ENCODE results near the gene SEC22A.

SEC22A gene

DNA sequence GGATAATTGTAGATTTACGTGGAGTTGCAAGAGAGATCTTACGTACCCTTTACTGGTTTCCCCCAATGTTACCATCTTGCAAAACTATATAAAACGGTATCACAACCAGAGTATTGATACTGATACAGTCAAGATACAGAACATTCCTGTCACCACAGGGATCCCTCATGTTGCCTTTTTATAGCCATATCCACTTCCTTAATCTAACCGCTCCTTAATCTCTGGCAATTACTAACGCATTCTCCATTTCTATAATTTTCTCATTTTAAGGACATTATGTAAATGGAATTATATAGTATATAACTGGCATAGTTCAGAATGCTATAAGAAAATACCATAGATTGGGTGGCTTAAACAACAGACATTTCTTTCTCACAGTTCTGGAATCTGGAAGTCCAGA, 61.1 kb downstream of the SEC22A start:
- no peak for DNase-seq (ENCODE audit: low read depth in 2 of 2)

DNA sequence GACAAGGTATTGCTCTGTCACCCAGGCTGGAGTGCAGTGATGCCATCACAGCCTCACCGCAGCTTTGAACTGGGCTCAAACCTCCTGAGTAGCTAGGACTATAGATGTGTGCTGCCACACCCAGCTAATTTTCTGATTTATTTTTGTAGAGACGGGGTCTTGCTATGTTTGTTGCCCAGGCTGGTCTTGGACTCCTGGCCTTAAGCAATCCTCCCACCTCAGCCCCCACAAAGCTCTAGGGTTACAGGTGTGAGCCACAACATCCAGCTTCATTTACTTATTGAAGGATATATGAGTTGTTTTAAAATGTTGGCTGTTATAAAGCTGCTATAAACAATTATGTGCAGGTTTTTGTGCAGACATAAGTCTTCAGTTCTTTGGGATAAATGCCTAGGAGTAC, 62.2 kb downstream of the SEC22A start:
- no peak for DNase-seq (ENCODE audit: low read depth in 2 of 2)

DNA sequence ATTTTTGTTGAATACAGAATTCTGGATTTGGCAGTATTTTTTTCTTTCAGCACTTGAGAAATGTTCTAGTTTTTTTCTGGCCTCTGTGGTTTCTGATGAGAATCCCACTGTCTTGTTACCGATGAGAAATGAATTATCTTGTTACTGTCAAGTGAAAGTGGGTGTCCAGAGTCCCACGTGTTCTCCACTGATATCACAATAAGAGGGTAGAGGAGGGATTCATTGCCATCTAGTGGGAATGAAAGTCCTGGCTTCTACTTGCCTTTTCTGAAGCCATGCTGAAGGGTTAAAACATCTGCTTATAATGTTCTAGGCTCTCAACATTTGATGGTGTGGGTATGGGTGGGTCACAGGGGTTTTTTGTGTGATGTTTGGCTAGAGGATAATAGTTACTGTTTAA, 66.1 kb downstream of the SEC22A start:
- no peak for DNase-seq (ENCODE audit: low read depth in 2 of 2)

DNA sequence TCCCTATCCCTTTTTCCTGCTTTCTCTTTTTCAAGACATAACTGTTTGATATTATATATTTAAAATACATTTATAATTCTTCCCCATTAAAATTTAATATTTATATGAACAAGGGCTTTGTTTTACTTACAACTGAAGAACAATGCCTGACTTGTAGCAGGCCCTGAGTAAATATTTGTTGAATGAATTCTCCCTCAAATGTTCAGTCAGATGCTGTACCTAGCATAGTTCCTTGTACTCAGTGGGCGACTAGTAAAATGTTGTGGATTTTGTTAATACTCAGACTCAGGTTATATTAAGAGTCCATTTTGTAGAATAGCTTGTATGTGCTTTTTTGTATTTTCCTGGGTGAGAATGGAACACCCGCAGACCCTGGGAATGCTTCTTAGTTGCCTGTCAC, 69.1 kb downstream of the SEC22A start:
- no peak for DNase-seq (ENCODE audit: low read depth in 2 of 2)

DNA sequence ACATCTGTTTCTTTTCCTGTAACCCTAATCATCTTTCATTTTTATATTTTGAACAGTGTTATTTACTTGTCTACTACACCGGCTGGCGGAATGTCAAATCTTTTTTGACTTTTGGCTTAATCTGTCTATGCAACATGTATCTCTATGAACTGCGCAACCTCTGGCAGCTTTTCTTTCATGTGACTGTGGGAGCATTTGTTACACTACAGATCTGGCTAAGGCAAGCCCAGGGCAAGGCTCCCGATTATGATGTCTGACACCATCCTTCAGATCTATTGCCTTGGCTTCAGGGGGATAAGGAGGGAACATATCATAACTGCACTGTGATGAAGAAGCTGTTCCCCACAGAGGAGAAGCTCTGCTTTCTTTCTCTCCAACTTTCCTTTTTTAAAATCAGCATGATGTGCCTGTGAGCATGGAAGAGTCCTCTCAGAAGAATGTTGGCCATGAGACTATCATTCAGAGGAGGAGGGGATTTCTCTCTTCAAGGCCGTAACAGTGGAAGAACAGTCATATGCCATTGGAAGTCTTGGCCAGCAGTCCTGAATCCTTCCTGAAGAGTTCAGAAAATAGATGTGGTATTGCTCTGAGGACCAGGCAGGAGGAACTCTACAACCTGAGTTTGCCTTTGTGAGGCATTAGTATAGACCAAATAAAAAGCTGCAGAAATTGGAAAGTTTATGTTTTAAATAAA, 69.9 kb downstream of the SEC22A start:
- no peak for DNase-seq (ENCODE audit: low read depth in 2 of 2)

DNA sequence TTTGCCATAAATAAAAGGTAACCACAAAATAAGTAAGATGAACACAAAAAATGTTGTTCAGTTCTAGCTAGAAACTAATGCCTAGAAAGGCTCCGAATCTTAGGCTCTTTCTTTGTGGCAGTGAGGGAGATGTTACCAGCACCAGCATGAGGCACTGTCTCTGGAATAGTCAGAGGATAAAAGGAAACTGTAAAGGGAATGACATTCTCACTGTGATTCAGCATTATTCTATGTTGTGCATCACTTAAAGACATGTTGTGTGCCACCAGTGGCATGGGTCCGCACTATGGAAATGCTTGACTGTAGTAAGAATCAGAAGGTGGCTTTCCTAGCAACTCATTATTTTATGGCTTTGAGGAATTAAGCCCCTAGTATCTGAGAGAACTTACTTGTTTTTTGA, 70.8 kb downstream of the SEC22A start:
- DNase-seq (ENCODE audit: low read depth in 2 of 2) = no peak

DNA sequence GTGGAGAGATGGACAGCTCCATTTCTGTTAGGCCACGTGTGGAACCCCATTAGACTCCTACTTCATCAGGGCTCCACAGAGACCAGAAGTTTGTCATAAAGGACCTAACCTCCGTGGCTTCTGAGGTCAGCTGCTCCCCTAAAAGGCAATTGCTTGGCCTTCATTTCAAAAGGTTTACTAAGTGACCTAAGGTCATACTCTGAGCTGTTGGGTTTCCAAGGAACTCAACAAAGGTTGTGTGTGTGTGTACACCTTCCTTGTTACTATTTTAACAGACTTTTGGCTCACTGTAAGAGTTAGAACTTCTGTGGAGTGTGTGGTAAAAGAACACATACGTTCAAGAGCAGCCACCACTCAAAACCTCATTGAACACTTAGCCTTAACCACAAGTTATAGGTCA, 73.9 kb downstream of the SEC22A start:
- DNase-seq (ENCODE audit: low read depth in 2 of 2) = no peak

DNA sequence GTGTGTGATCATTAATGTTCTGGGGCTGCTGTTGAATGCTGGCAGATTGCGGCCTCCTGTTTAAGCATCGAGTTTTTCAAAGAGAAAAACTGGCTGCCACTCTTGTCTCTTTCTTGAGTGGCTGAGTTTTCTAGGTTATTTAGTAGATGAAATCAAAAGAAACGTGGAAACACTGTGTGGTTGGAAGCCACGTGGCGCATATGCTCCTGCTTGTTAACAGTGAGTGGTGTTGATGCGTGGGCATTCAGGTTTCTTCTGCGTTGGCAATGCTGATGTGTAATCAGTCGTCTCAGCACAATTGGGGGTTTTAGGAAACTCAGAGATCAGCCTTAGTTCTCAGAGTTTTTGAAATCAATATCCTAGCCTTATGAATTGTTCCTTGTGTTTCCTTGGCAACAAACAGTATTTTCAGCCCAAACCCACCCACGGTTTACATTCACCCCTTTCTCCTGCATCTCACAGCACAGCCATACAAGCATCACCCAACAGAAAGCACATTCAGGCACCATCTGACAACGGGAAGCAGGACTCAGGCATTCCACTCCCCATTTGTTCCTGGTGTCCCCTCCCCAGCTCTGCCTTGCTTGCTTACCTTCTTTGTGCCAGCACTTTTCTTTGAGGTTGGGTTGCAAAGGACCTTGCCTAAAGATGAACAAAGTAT, 74.7 kb downstream of the SEC22A start:
- DNase-seq (ENCODE audit: low read depth in 2 of 2) = no peak

DNA sequence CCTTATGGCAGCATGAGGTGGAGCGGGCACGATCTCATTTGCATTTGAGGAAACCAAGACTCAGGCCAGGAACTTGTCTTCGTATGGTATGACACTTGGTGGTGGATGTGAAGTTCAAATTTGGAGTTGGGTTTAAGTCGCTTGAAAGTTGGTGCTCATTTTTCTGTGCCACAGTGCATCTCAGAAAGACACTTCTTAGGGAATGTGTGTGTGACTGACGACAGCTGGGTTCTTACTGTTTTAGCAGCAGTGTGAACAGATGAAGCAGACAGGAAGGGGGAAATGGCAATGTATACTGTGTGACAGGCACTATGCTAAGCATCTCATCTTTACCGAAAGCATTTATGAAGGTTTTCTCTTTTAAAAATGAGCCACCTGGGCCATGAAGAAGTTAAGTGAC, 75.4 kb downstream of the SEC22A start:
- DNase-seq (ENCODE audit: low read depth in 2 of 2) = no peak

DNA sequence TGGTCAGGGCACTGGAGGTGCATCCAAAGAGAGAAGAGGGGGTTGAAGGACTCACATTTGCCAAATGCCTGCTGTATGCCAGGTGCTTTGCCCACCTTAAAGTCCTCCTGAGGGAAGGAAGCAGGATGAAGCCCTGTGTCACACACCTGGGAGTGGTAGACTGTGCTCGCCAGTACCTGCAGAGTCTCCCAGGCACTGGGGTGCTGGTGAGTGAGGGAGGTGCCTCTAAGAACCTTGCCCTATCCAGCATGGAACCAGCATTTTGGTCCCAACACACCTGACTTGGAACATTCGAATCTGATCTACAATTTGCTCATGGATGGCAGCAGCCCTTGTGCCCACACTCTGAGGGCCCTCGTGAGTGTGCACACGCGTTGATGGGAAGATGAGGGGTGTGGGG, 76.7 kb downstream of the SEC22A start:
- no peak for DNase-seq (ENCODE audit: low read depth in 2 of 2)

DNA sequence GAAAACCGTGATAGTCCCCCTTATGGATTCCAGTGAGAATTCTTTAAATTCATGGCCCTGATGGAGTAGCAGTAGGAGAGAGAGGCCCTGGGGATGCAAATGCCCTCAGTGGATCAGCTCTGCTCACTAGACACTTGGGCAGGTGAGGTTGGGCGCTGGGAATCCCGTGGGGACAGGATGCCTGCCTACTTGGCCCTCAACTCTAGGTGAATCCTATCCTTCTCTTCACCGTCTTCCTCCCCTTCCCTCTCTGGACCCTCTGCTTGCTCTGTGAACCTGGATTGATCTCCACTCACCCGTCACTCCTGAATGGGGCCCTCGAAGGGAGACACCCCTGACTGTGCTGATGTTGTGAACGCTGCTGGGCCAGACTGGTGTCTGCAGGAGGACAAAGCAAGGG, 77.4 kb downstream of the SEC22A start:
- DNase-seq (ENCODE audit: low read depth in 2 of 2) = no peak

DNA sequence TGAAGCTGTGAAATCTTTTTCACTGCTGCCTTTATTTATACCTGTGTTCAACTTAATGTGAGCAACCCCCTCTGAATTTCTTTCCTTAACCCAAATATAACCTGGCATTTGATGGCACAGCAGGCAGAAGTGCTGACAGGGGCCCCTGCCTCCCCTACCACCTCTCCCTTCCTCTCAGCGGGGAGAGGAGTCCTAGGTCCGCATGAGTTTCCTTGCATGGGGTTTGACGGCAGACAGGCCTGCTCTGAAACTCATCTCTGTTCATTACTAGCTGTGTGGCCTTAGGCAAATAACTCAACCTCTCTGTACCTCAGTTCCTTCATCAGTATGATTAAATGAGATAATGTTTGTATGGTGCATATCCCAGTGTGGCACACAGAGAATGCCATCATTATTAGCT, 79.7 kb downstream of the SEC22A start:
- no peak for DNase-seq (ENCODE audit: low read depth in 2 of 2)

DNA sequence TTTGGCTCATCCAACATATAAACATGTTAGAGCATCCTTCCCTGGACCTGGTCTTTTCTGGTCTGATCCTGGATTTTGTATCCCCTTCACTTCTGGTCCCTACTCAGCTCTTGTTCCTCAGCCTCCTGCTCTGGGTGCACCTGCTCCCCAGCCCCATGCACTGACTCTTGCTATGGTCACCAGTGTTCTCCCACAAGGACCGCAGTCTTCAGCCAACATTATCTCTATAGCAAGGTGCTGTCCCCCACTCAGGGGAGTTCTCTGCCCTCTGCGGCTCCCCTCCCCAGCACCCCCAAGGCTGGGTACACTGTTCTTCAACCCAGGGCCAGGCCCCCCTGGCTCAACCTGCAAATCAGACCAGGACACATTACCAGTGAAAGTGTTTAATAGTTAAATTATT, 80.2 kb downstream of the SEC22A start:
- no peak for DNase-seq (ENCODE audit: low read depth in 2 of 2)

DNA sequence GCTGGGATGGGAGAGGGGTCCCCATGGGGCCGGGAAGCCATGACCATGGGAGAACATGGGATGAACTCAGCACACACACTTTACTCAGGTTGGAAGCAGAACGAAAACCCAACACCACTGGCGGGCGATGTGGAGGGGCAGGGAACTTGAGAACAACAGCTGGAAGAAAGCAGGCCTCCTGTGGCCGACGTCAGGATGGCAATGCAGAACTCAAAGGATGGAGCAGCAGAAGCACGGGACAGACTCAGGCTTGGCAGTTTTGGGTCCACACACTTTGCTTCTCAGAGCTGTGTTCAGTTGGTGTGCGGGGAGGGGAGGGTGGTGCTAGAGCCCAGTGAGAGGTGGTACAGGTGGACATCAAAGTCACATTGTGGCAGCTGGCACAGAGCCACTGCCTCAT, 80.7 kb downstream of the SEC22A start:
- DNase-seq (ENCODE audit: low read depth in 2 of 2) = no peak

DNA sequence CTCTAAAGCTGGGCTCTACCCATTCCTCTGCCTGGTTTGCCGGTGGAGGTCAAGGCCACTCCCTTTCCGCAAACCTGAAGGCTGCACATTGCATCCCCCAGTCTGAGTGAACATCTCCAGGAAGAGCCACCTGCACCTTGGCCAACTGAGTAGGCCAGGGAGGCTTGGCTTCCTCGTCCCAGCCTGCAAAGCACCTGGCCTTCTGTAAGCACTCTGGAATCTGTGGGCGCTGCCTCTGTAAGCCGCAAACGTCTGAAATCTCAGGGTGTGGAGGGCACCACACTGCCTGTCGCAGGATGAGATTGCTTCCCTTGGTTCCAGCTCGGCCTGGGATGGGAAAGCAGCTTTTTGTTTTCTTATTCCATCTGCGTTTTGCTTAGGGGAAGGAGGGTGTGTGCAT, 81.3 kb downstream of the SEC22A start:
- no peak for DNase-seq (ENCODE audit: low read depth in 2 of 2)

DNA sequence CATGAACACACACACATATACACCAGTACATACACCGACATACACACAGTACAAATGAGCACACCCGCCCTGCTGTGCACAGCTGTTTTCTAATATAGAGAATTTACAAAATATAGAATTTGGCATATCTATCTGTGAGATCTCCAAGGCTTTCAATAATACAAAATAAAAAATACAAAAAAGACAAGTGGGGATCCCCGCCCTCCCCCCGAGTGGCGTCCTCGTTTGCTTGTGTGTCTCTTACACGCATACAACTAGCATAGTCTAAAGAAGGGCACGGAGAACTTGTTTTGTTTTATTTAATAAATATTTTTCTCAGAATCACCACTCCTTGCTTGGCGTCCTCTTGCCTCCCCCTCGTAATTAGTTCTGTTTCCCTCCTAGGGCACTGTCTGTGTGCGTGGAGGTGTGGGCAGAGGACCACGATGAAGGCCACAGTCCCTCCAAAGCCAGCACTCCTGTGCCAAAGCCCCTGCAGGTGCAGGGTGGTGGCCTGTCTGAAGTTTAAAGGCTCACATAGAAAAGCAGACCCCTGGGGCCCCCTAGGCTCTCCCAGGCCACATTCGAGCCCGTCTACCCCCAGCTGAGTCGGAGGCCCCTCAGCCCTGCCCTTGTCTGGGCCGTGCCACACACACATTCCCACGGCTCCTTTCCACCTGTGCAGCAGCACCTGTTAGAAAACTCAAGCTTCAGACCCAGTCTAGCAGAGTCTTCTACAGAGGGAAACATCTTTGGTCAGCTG, 82.1 kb downstream of the SEC22A start:
- no peak for DNase-seq (ENCODE audit: low read depth in 2 of 2)

DNA sequence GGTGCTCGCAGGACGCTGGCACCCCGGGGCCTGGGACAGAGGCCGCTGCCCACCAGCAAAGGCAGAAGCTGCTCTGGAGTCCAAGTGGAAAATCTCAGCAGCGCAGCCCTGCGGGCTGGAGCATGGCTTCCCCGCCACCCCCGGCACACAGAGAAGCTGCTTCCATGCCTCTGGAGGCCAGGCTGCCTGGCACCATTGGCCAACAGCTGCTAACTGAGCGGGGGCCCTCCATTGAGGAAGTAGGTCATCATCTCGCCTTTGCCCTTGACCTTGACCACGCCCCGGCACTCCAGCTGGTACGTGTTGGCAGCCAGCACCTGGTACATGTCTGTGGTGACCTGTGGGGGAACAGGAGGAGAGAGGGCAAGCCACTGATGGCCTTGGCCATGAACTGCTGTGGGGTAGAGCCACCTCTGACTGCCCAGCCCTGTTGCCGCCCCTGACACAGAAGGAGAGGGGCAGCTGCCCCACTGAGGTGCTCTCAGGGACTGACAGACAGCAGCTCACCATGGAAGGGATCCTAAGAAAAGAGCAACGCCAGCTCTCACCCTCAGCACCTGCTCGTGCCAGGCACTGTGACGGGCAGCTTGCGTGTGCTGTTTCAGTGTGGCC, 82.8 kb downstream of the SEC22A start:
- no peak for DNase-seq (ENCODE audit: low read depth in 2 of 2)

DNA sequence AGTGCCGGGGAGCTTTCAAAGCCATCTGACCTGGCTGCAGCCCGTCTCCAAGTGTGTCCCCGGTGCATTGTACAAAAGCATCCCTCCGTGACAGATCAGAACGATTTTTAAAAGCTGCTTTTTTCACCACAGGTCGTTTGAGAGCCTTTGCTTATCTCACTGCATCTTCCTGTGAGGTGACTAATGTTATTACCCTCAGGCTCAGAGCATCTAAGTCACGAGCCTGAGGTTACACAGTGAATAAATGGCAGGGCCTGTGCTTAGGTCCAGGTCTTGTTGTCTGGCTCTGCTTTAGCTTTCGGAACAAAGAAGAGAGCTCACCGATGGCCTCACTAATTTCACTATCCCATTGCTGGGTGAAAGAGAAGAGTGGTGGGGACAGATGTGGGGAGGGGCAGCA, 83.3 kb downstream of the SEC22A start:
- DNase-seq (ENCODE audit: low read depth in 2 of 2) = no peak

DNA sequence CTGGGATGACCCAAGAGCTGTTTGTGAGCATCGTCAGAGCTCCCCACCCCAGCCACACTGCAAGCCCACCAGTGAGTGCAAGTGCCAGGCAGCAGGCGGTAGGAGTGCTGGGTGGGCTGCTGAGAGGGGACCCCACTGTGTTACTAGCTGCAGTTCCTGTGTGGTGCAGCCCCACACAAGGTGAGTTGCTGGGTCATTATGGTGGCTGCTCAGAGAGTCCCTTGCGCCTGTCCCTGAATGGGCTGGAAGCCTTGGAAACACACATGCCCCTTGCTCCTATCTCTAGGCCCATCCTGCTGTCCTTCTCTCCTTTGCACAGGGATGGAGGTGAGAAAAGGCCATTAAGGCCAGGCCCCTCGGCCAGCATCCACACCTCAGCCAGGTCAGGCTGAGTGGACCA, 83.7 kb downstream of the SEC22A start:
- DNase-seq (ENCODE audit: low read depth in 2 of 2) = no peak

DNA sequence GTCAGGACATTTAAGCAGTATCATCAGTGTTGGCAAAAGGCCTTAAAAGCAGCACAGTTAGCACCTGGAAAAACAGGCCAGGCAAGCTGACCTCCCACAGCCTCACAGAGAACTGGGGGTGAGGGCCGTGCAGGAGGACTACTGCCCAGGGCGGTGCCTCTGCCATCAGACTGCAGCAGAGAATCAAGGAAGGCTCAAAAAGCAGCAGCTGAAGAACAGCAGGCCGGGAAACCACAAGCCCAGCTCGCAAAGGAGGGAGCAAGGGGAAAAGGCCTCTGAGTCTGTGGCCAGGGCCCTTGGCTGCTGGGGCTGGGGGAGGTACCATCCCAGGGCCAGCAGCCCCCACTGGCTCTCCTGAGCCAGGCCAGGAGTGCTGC, 84.2 kb downstream of the SEC22A start:
- DNase-seq (ENCODE audit: low read depth in 2 of 2) = no peak

DNA sequence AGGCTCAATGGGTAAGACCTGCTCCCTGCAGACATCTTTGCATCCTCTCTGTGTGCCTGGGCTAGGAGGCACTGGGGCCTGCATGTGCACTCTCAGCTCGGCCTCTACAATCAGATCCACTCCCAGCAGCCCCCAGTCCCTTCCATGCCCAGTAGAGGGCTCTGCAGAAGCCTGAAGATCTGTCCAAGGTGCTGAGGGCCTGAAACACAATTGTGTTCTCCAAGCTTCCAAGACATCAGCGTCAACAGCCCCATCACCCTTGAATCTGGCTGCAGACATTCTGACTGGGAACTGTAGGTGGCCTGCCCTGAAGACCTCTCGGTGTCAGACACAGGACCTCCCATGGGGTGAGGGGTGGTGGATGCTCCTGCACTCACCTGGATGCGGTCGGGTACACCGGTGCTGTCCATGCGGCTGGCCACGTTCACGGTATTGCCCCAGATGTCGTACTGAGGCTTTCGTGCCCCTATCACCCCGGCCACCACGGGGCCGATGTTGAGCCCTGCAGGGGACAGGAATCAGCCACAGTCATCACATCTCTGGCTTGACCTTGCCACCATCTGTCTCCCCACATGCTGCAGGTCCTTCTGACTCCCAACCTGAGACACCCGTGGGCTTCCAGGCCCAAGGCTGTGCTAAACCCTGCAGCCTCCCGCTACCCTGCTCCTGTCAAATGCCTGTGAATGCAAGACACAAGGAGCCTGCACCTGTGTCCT, 84.7 kb downstream of the SEC22A start:
- peak in 1 of 2 experiments; percentile 13 for DNase-seq (ENCODE audit: low read depth in 2 of 2)

Data from fibroblast of skin of left biceps (primary cell).